HG03103 (cell line): Measurements from ENCODE around the gene PMM2.
"Not testable (repeated sequence)": the region's sequence is repeated elsewhere in the genome, so short reads cannot be mapped to it uniquely, and the experiment has no call there.

Experiments
- ATAC-seq: cut with Tn5 transposase; IDR thresholded peaks from one replicate; pipeline ENCODE4 v1.9.1; 2021; ENCODE audit warnings: low read depth; ENCODE audit not compliant: unreplicated experiment

PMM2 gene

DNA sequence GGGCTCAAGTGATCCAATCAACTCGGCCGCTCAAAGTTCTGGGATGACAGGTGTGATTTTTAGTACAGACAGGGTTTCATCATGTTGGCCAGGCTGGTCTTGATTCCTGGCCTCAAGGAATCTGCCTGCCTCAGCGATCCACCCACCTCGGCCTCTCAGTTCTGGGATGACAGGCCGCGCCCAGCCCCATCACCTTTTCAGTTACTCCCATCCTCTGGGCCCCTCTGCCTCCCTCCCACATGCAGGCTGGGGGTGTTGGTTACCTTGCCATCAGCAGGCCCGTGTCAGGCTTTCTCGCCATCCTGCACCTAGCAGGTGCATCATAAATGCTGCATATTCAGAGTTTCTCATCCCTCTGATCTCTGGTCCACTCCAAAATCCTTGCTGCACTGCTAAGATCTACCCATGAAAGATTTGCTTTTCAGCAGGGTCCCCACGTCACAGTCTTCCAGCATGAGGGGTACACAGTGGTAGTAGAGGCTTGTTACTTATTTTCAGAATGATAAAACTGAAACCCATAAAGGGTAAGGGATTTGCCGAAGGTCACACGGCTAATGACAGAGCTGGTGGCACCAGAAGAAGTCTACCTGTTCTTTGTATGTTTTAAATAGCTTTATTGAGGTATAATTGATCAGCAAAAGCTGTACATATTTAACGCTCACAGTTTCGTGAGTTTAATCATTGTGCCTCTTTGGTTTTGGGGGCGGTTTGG lies 16.6 kb downstream of the PMM2 start:
- ATAC-seq: no peak

- ATAC-seq: no peak
Observed at GRCh38 chr16:8816967-8817655, 19.5 kb downstream of the PMM2 start.

DNA sequence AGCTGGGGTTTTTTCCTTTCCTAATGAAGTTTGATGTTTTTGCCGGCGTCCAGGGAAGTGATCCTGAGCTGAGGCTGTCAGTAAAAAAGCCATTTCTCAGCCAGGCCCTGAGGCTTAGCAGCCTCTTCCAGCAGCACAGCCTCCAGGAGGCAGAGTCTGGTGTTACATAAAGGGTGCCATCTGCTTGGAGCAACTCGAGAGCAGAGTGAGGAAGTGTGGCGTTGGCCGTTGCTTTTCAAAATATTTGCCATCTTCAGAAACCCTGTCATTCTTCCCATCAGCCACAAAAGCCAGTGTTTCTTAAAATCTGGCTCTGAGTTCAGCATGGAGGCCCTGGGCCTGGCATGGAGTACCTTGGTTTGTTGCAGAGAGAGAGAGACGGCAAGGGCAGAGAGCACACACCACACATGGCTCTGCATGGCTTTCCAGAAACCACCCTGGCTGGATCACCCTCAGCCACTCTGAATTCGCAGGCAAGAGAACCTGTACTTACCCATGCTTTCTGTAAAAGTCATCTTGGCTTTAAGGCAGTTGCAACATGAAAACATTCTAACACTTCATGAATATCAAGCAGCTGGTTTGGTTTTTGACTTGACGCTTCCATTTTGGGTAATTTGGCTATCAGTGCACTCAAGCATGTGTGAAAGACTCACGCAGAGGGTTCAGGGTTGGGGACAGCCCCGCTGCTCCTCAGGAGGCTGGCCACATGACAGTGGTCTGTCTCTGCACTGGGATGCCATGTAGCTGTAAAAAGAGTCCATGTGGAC lies 21.0 kb downstream of the PMM2 start:
- peak; percentile 83 for ATAC-seq

DNA sequence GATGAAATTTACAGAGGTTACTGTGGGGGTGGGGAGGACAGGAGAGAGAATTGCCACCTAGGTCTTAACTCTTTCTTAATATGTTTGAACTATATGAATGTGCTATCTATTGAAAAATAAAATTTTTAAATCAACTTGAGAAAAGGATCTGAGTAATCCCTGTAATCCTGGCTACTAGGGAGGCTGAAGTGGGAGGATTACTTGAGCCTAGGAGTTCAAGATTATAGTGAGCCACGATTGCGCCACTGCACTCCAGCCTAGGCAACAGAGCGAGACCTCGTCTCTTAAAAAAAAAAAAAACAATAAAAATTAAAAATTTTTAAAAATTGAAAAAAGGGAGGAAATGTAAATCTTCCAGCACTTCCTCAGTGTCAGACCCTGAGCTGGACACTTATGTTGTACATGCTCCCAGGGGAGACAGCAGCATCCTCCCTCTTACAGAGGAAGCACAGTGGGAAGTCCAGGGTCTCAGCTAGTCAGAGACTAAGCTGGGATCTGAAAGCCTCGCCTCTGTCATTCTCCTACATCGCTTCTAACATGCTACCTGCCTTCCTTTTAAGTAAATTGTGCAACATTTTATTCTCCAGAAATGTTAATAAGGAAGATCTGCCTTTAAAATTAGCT lies 21.9 kb downstream of the PMM2 start:
- ATAC-seq: no peak

- ATAC-seq: no peak
Observed at GRCh38 chr16:8822403-8822802, 24.8 kb downstream of the PMM2 start.

DNA sequence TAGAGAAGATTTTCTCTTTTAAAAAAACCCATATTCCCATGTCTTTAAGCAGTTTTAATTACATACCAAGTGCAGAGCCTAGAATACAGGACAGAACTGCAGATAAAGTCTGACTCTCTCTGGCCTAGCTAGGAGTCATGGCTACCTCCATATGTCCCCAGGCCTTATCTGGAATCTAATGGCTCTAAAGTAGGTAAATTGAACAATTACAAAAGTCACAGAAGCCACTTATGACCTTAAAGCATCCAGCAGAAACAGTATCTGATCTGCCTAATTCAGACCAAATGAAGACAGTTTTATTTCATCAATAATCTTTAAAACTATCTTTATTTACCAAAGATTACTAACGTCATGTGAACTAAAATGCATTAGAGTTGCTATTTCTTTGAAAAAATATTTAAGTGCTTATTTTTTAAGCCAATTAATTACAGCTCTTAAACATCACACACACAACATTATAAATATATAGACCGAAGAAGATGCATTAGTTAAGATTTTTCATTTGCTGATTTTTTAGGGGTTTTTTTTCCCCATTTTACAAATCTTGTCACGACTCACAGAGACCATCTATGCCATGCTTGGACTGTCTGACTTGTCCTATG lies 28.7 kb downstream of the PMM2 start:
- no peak for ATAC-seq

- no peak for ATAC-seq
Observed at GRCh38 chr16:8828541-8829165, 31.0 kb downstream of the PMM2 start.

DNA sequence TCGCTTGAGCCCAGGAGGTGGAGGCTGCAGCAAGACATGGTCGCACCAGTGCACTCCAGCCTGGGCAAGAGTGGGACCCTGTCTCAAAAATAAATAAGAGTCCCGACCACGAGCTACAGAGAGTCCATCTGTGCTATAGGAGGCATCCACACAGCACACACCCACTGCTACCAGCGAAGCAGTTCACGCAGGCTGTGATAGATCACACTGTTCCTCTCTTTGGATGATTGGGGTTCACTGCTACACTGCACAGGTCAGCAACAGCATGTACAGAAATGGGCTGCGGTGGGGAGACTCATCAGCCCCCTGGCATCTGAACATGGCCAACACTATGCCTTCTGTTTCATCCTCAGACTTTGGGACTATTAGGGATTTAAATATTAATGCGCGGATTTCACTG lies 33.8 kb downstream of the PMM2 start:
- ATAC-seq: no peak

DNA sequence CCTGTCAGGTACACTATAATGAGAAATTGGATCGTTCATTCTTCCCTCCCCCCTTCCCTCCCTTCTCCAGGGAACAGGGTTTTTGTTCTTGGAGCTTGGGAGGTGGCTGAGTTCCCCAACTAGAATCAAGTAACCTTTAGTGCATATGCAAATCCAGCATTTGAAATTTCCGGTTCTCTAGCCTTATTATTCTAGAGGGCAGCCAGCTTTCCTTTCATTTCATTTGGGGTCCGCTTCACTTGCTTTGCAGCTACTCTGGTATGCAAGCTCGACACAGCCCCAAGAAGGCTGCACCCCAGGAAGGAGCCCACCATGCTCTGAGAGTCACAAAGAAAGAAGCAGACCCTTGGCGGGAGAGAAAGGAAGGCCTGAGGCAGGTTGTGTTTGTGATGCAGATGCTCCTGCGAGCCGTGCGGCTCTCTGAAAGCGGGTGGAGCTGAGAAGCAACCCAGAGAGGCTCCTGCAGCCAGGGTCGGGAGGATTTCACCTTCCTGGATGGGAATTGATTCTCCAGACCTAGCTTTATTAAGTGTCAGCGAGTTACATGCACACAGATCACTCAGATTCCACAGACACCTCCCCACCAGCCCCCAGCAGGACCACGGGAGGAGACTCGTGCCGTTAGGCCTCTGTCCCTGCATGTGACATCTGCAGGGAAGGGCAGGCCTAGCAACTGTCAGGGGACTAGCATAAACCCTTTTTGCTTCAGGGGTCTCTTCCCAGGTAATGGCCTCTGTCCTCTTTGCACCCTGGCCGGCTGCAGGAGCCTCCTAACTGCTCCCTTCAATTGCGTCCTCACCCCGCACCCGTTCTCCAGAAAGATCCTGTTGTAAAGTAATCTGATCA lies 34.5 kb downstream of the PMM2 start:
- no peak for ATAC-seq

GRCh38 chr16:8832717-8833105 lies 35.1 kb downstream of the PMM2 start:
- no peak for ATAC-seq

- ATAC-seq: not testable (repeated sequence)
Observed at GRCh38 chr16:8836797-8837196, 39.2 kb downstream of the PMM2 start.

DNA sequence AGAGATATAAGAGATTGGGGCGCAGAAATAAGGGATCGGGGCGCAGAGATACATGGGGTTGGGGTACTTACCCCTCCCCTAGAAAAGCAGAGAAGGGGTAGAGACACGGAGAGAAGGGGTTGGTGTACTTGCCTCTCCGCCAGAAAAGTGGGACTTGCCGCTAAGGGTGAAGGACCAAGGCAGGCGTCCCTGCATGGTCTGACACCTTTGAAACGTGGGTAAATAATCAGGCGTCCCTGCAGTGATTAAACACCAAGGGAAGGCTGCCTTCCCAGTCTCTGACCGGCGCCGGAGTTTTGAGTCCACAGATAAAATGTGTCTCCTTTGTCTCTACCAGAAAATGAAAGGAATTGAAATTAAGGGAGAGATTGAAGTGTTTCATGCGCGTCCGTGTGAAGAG lies 40.0 kb downstream of the PMM2 start:
- ATAC-seq: not testable (repeated sequence)

GRCh38 chr16:8842016-8842415 lies 44.4 kb downstream of the PMM2 start:
- not testable (repeated sequence) for ATAC-seq

DNA sequence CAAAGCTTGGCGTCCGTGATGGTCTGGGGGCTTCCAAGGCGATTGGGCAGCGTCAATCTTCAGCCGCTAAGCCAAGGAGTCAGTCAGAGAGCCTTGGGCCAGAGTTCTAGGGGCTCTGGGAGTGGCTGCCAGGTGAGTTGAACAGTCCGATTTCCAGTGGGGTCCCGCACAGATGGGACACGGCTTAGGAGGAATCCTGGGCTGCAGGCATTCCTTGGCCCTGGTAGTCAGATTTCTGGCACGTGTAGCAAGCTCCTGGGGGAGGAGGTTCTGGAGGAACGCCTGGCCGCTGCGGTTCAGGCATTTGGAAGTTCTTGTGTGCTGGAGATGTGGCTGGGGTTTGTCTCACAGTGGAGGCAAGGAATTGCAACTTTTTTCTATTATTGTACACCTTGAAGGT lies 45.7 kb downstream of the PMM2 start:
- ATAC-seq: not testable (repeated sequence)

DNA sequence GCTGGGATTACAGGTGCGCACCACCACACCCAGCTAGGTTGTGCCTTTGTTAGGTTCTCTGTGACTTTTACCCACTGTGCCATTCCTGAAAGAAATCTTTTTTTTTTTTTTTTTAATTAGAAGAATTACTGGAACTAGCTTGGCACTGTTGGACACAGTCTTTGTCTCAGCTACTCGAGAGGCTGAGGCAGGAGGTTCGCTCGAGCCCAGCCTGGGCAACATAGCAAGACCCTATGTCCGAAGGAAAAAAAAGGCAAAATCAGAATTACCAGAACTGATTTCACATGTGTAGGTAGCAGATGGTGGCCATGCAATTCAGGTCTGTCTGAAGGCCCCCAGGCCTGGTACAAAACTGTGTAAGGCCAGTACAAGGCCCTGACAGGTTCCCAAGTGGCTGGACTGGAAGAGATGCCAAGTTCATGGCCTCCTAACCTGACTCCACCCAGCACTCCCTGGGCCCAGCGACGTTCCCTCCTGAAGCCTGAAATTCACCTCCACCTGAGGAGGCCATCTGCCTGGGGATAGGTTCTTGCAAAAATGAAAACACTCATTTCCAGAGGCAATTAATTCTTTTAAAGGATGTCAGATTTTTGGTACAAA lies 48.2 kb downstream of the PMM2 start:
- no peak for ATAC-seq

- ATAC-seq: no peak
Observed at GRCh38 chr16:8846401-8846932, 48.8 kb downstream of the PMM2 start.

GRCh38 chr16:8847145-8847544 lies 49.5 kb downstream of the PMM2 start:
- ATAC-seq: no peak

DNA sequence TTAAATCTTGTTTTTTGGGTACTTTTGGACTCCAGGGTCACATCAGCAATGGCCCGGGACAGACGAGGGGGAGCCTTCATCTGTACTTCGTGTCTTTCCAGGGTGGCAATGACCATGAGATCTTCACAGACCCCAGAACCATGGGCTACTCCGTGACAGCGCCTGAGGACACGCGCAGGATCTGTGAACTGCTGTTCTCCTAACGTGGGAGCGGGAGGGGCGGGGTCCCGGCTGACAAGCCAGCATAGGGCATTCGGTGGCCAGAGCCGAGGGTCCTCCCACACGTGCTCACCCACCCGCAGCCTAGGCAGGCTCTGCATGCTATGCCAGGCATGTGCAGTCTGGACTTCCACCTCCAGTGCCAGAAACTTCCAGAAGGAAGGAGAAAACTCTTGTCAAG lies 50.0 kb downstream of the PMM2 start:
- no peak for ATAC-seq
